ENCODE data around the gene ZNF76. TPM values are rescaled to one million over a fixed set of nuclear protein-coding genes. Genes with fewer than 3 reads are reported as not detected.

ZNF76 gene
- total and polyA plus RNA-seq, 2 of the 8 experiments (the other 6 are each of a cell fraction or from before 2014, with no cell fraction given), result 17.9 to 23.9 TPM

DNA sequence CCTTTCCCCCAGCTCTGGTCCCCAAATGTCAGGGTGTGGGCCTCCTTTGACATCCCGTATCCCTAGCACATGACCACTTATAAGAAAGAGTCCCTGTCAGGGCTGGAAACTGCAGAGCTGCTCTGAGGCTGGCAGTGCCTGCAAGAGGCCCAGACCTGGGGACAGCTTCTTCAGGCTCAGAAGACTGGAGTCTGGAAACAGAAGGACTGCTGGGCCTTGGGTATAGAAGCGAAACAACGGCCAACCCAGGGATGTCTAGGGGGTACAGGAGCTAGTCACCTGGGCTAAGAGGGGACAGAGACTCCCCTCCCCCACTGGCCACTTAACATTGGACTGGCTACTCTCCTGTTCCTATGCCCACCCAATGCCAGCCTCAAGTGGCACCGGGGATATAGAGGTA, 41.1 kb upstream of the ZNF76 start:
- no peaks in the 10 kb centered on the region for H3K79me2 ChIP-seq (ENCODE audit: control insufficient read depth in 1 of 2, insufficient read depth in 2 of 2, low read length in 2 of 2)
- no peak overlapping the region for H2BK15ac ChIP-seq (ENCODE audit: low read length)
- peaks cover 7 to 35% (median 25%) of the 10 kb centered on the region in 4 experiments for H3K4me1 ChIP-seq (replicated peaks in 1 of 4; ENCODE audit: control insufficient read depth in 3 of 4, insufficient read depth in 4 of 4, low read length in 3 of 4)
- peaks cover 4 to 61% (median 34%) of the 10 kb centered on the region in 4 experiments for H3K27me3 ChIP-seq (replicated peaks in 1 of 4; ENCODE audit: control insufficient read depth in 3 of 4, extremely low read depth in 1 of 4, insufficient read depth in 3 of 4, low read length in 3 of 4)
- H3K36me3 ChIP-seq (ENCODE audit: control insufficient read depth in 2 of 4, insufficient read depth in 4 of 4, low read length in 3 of 4), result no peaks in the 10 kb centered on the region
- no peak overlapping the region for H4K8ac ChIP-seq (ENCODE audit: extremely low read depth, insufficient read depth, low read length)
- H2BK20ac ChIP-seq (ENCODE audit: low read length), result no peak overlapping the region
- H3K27ac ChIP-seq (ENCODE audit: low read depth, low read length), result no peak overlapping the region
- H3K23me2 ChIP-seq (ENCODE audit: low read depth, low read length), result peaks cover 12% of the 10 kb centered on the region; the same call in 1 of the 2 replicates
- no peak overlapping the region for H2BK5ac ChIP-seq (ENCODE audit: low read depth, low read length)
- POLR2A ChIA-PET (ENCODE audit: partially characterized antibody), result interaction anchor here (1.2 to 2.2 kb wide), 3 partner anchors 11 to 22 kb away, joined by 4 to 6 read pairs (median 5); no protein-coding TSS in a partner anchor
- CTCF ChIA-PET (ENCODE audit: partially characterized antibody), result interaction anchor here (0.6 to 19.1 kb wide), 6 partner anchors 10 to 608 kb away, joined by 3 to 219 read pairs (median 6); no protein-coding TSS in a partner anchor
- no peaks in the 10 kb centered on the region for H3K79me1 ChIP-seq (ENCODE audit: low read depth, low read length)
- DNase-seq (ENCODE audit: low read depth in 1 of 2, low spot score in 2 of 2) (no peak), FAIRE-seq (no peak)
- no peak overlapping the region for H4K91ac ChIP-seq (replicated peaks; ENCODE audit: insufficient read length, low read length)
- no peak overlapping the region for H2BK120ac ChIP-seq (replicated peaks; ENCODE audit: low read depth, low read length)
- H4K5ac ChIP-seq (ENCODE audit: insufficient read length, low read depth, low read length), result no peak overlapping the region
- no peak overlapping the region for H3K14ac ChIP-seq (ENCODE audit: insufficient read length)
- peak overlapping the region in 1 of 2 experiments; percentile 92; a peak in 1 of 4 replicates for H3K4me2 ChIP-seq (ENCODE audit: insufficient read depth in 1 of 2, low read depth in 2 of 2, low read length in 2 of 2)
- H2BK12ac ChIP-seq (ENCODE audit: low read depth, low read length), result no peak overlapping the region
- H3K4me3 ChIP-seq (ENCODE audit: extremely low read depth in 1 of 4, insufficient read depth in 2 of 4, low read depth in 3 of 4, low read length in 4 of 4), result no peak overlapping the region
- H3K4ac ChIP-seq (replicated peaks; ENCODE audit: insufficient read length, low read depth, low read length), result no peak overlapping the region
- peaks cover 2 to 23% of the 10 kb centered on the region in 2 experiments for H4K20me1 ChIP-seq (replicated peaks in 1 of 2; ENCODE audit: control insufficient read depth in 1 of 2, insufficient read depth in 2 of 2, low read length in 2 of 2)
- TF ChIP-seq, protein P1, sequence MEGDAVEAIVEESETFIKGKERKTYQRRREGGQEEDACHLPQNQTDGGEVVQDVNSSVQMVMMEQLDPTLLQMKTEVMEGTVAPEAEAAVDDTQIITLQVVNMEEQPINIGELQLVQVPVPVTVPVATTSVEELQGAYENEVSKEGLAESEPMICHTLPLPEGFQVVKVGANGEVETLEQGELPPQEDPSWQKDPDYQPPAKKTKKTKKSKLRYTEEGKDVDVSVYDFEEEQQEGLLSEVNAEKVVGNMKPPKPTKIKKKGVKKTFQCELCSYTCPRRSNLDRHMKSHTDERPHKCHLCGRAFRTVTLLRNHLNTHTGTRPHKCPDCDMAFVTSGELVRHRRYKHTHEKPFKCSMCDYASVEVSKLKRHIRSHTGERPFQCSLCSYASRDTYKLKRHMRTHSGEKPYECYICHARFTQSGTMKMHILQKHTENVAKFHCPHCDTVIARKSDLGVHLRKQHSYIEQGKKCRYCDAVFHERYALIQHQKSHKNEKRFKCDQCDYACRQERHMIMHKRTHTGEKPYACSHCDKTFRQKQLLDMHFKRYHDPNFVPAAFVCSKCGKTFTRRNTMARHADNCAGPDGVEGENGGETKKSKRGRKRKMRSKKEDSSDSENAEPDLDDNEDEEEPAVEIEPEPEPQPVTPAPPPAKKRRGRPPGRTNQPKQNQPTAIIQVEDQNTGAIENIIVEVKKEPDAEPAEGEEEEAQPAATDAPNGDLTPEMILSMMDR (IDR thresholded peaks at IDR 0.05; ENCODE audit: control extremely low read depth in 1 of 3, insufficient read depth in 1 of 3, low read depth in 1 of 3, low read length in 3 of 3), result no peak
- TF ChIP-seq POU5F1 (IDR thresholded peaks at IDR 0.05; ENCODE audit: low read depth, low read length), result no peak
- TF ChIP-seq, protein P2, sequence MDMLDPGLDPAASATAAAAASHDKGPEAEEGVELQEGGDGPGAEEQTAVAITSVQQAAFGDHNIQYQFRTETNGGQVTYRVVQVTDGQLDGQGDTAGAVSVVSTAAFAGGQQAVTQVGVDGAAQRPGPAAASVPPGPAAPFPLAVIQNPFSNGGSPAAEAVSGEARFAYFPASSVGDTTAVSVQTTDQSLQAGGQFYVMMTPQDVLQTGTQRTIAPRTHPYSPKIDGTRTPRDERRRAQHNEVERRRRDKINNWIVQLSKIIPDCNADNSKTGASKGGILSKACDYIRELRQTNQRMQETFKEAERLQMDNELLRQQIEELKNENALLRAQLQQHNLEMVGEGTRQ (IDR thresholded peaks at IDR 0.05; ENCODE audit: low read length), result no peak
- TF ChIP-seq BRCA1 (IDR thresholded peaks at IDR 0.05; ENCODE audit: low read depth, low read length), result no peak
- no peak for TF ChIP-seq CHD1 (IDR thresholded peaks at IDR 0.05; ENCODE audit: low read depth, low read length)
- no peak for TF ChIP-seq TAF1 (IDR thresholded peaks at IDR 0.05; ENCODE audit: low read depth, low read length)
- H2AK5ac ChIP-seq (ENCODE audit: low read depth, low read length), result no peak overlapping the region
- H3K18ac ChIP-seq (ENCODE audit: extremely low read depth, low read length), result no peak overlapping the region; the same call in 1 of the 2 replicates
- H3K9me3 ChIP-seq (ENCODE audit: insufficient read depth in 2 of 2, low read depth in 1 of 2, low read length in 1 of 2), result no peaks in the 10 kb centered on the region
- H3K56ac ChIP-seq (replicated peaks; ENCODE audit: insufficient read length, low read depth, low read length), result no peak overlapping the region
- H3K9ac ChIP-seq (replicated peaks in 1 of 4; ENCODE audit: extremely low read depth in 1 of 4, low read depth in 3 of 4, low read length in 3 of 4), result no peak overlapping the region
- H2AFZ ChIP-seq (ENCODE audit: low read length), result no peak overlapping the region
- WGBS, 2 experiments (ENCODE audit: extremely low coverage in 1 of 2, insufficient coverage in 1 of 2, insufficient read length in 1 of 2, insufficient replicate concordance in 2 of 2, low coverage in 1 of 2, low lambda C conversion rate in 2 of 2, missing lambda C conversion rate in 1 of 2), result 87% methylated on average over 4 of the region's 4 CpGs; no CpG with 5 or more reads in 1 of the 2 experiments
- H3K23ac ChIP-seq (ENCODE audit: insufficient read length), result no peak overlapping the region
